Neutrophil (primary cell): ENCODE measurements around the gene ZNF621.

Experiments
- H3K27ac ChIP-seq: fragments of 200-600 bp; sonication (generic); 2 replicates; pipeline ENCODE4 v1.5.1; 2016; ENCODE audit warnings: mild to moderate bottlenecking, moderate library complexity
- H3K27me3 ChIP-seq: fragments of 200-600 bp; sonication (generic); 2 replicates; pipeline ENCODE4 v1.6.0; 2016; ENCODE audit warnings: mild to moderate bottlenecking
- H3K36me3 ChIP-seq: fragments of 200-600 bp; sonication (generic); 2 replicates; pipeline ENCODE4 v1.5.1; 2017
- H3K4me1 ChIP-seq, 2 experiments: fragments of 200-600 bp in 1 of 2; sonication (generic) in 1 of 2; 1 replicate in 1 of 2; 2 replicates in 1 of 2; pipeline versions ENCODE4 v1.5.1 to v1.6.1; 2013 to 2016; ENCODE audit warnings: low read depth in 1 of 2, low read length in 1 of 2, mild to moderate bottlenecking in 1 of 2, moderate library complexity in 1 of 2; ENCODE audit not compliant: control insufficient read depth in 1 of 2, insufficient read depth in 1 of 2
- H3K4me3 ChIP-seq, 2 experiments: fragments of 200-600 bp in 1 of 2; sonication (generic) in 1 of 2; 1 replicate in 1 of 2; 2 replicates in 1 of 2; pipeline ENCODE4 v1.5.1; 2013 to 2016; ENCODE audit warnings: low read depth in 1 of 2, low read length in 1 of 2, mild to moderate bottlenecking in 1 of 2, moderate library complexity in 1 of 2
- H3K9me3 ChIP-seq: fragments of 200-600 bp; sonication (generic); 2 replicates; pipeline ENCODE4 v1.5.1; 2016
- CTCF ChIP-seq: fragments of 200-600 bp; sonication (generic); IDR thresholded peaks from 2 replicates; pipeline ENCODE4 v1.5.1; 2016; ENCODE audit warnings: antibody characterized with exemption

Gene ZNF621

GRCh38 chr3:40582401-40583027 is 57.8 kb downstream of the ZNF621 start:
- Histone ChIP-seq H3K4me3 (no peak overlapping the region), H3K36me3 (no peaks in the 10 kb centered on the region), H3K4me1 (no peaks in the 10 kb centered on the region), H3K27ac (no peak overlapping the region), H3K27me3 (peaks cover 6% of the 10 kb centered on the region), H3K9me3 (no peaks in the 10 kb centered on the region)
- TF ChIP-seq CTCF = no peak

GRCh38 chr3:40583691-40584090 is 58.9 kb downstream of the ZNF621 start:
- TF ChIP-seq CTCF = no peak

GRCh38 chr3:40584625-40585189 is 59.9 kb downstream of the ZNF621 start:
- Histone ChIP-seq H3K4me3 (no peak overlapping the region), H3K27ac (no peak overlapping the region), H3K4me1 (no peaks in the 10 kb centered on the region), H3K9me3 (no peaks in the 10 kb centered on the region), H3K36me3 (no peaks in the 10 kb centered on the region), H3K27me3 (peaks cover 6% of the 10 kb centered on the region)
- peak; percentile 44 for TF ChIP-seq CTCF

More at GRCh38 chr3:40583691-40584090, 58.9 kb downstream of the ZNF621 start:
- H3K4me3 ChIP-seq = no peak overlapping the region
- H3K4me1 ChIP-seq = no peaks in the 10 kb centered on the region
- H3K27me3 ChIP-seq = peaks cover 6% of the 10 kb centered on the region
- H3K9me3 ChIP-seq = no peaks in the 10 kb centered on the region
- H3K27ac ChIP-seq = no peak overlapping the region
- H3K36me3 ChIP-seq = no peaks in the 10 kb centered on the region

GRCh38 chr3:40585381-40586016 is 60.7 kb downstream of the ZNF621 start:
- H3K4me3 ChIP-seq = no peak overlapping the region
- no peaks in the 10 kb centered on the region for H3K4me1 ChIP-seq
- no peaks in the 10 kb centered on the region for H3K36me3 ChIP-seq
- peaks cover 6% of the 10 kb centered on the region for H3K27me3 ChIP-seq
- no peak overlapping the region for H3K27ac ChIP-seq
- H3K9me3 ChIP-seq = no peaks in the 10 kb centered on the region
- TF ChIP-seq CTCF = no peak

GRCh38 chr3:40586901-40587300 is 62.1 kb downstream of the ZNF621 start:
- H3K27me3 ChIP-seq = peaks cover 6% of the 10 kb centered on the region
- no peak overlapping the region for H3K27ac ChIP-seq
- no peak for TF ChIP-seq CTCF
- H3K9me3 ChIP-seq = no peaks in the 10 kb centered on the region
- no peaks in the 10 kb centered on the region for H3K4me1 ChIP-seq
- H3K4me3 ChIP-seq = no peak overlapping the region
- no peaks in the 10 kb centered on the region for H3K36me3 ChIP-seq
